Smooth muscle cell (in vitro differentiated cells): Measurements from ENCODE around the gene ENPP3. TPM values are rescaled to one million over a fixed set of nuclear protein-coding genes. Genes with fewer than 3 reads are reported as not detected.

Experiments
- DNase-seq: peaks from one replicate; lab custom pipeline; 2025; ENCODE audit not compliant: unreplicated experiment; lab: John Stamatoyannopoulos, UW
- H2AFZ ChIP-seq: fragments of 200-600 bp; sonication (generic); 2 replicates; pipeline ENCODE4 v1.6.0; 2016; ENCODE audit warnings: antibody characterized with exemption, low read depth, mild to moderate bottlenecking
- H3F3A ChIP-seq: fragments of 200-600 bp; sonication (generic); 2 replicates; pipeline ENCODE4 v1.6.0; 2017; ENCODE audit warnings: antibody characterized with exemption, low read depth
- H3K27ac ChIP-seq: fragments of 200-600 bp; sonication (generic); 2 replicates; pipeline ENCODE4 v1.5.1; 2016; ENCODE audit warnings: low read depth, mild to moderate bottlenecking
- H3K27me3 ChIP-seq: fragments of 200-600 bp; sonication (generic); 2 replicates; pipeline ENCODE4 v1.6.1; 2016; ENCODE audit warnings: low read depth, mild to moderate bottlenecking
- H3K36me3 ChIP-seq: fragments of 200-600 bp; sonication (generic); 2 replicates; pipeline ENCODE4 v1.5.1; 2016; ENCODE audit warnings: low read depth
- H3K4me1 ChIP-seq: fragments of 200-600 bp; sonication (generic); 2 replicates; pipeline ENCODE4 v1.5.1; 2016; ENCODE audit warnings: low read depth
- H3K4me2 ChIP-seq: fragments of 200-600 bp; sonication (generic); 2 replicates; pipeline ENCODE4 v1.6.0; 2016; ENCODE audit warnings: mild to moderate bottlenecking
- H3K4me3 ChIP-seq: fragments of 200-600 bp; sonication (generic); 2 replicates; pipeline ENCODE4 v1.5.1; 2016; ENCODE audit warnings: mild to moderate bottlenecking
- H3K79me2 ChIP-seq: fragments of 200-600 bp; sonication (generic); 2 replicates; pipeline ENCODE4 v1.6.0; 2016; ENCODE audit warnings: low read depth, mild to moderate bottlenecking
- H3K9ac ChIP-seq: fragments of 200-600 bp; sonication (generic); 2 replicates; pipeline ENCODE4 v1.6.0; 2016; ENCODE audit warnings: low read depth
- H3K9me3 ChIP-seq: fragments of 200-600 bp; sonication (generic); replicated peaks from 2 replicates; pipeline ENCODE4 v1.5.1; 2016; ENCODE audit warnings: low read depth
- H4K20me1 ChIP-seq: fragments of 200-600 bp; sonication (generic); 2 replicates; pipeline ENCODE4 v1.6.0; 2016; ENCODE audit warnings: low read depth
- WGBS: methylation state at CpG from one replicate; pipeline ENCODE4 v1.1.7; 2016; ENCODE audit warnings: low lambda C conversion rate; 5-methylcytosine and 5-hydroxymethylcytosine counted together
- polyA plus RNA-seq: library from polyadenylated mRNA; unstranded; fragments of >200 nt; fragmentation: Nextera tagmentation; extraction: Ambion mirVana; gene quantifications from 2 replicates; pipeline ENCODE4 v1.2.1, GENCODE V29; 2016
- total RNA-seq: library from RNA; depleted of rRNA; stranded (reverse); fragments of >200 nt; gene quantifications from 2 replicates; pipeline ENCODE4 v1.2.3, GENCODE V29; 2014
- TF ChIP-seq, protein P1 (sequence below): fragments of 200-600 bp; sonication (generic); IDR thresholded peaks from 2 replicates; pipeline ENCODE4 v1.5.1; 2017; ENCODE audit warnings: borderline replicate concordance, mild to moderate bottlenecking, antibody characterized with exemption; ENCODE audit not compliant: insufficient read depth, poor library complexity, severe bottlenecking

Gene ENPP3
- total and polyA plus RNA-seq, 2 experiments from 2014 or later = 0.16 to 0.18 TPM

DNA sequence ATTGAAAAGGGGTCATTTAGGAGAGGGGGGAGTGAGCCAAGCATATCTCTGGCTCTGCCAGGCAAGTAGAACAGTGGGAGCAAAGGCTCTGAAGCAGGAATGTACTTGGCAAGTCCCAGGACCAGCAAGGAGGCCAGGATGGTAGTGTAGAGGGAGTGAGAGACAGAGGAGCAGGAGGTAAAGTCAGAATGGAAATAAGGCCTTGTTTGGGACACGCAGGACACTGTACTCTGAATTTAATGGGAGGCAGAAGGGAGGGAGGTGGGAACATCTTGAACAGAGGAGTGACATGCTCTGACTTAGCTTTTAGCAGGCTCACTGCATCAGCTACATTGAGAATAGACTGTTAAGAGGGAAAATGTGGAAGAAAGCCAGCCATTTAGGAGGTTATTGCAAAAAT lies 133.7 kb downstream of the ENPP3 start:
- 89% methylated on average over 1 of the region's 1 CpG for WGBS
- Histone ChIP-seq H4K20me1 (no peaks in the 10 kb centered on the region), H3K9ac (no peak overlapping the region), H3F3A (peaks cover under 1% of the 10 kb centered on the region), H3K36me3 (no peaks in the 10 kb centered on the region), H2AFZ (peak overlapping the region; percentile 8), H3K9me3 (no peaks in the 10 kb centered on the region), H3K4me2 (no peak overlapping the region), H3K27me3 (no peaks in the 10 kb centered on the region), H3K4me1 (peaks cover 6% of the 10 kb centered on the region), H3K27ac (no peak overlapping the region), H3K79me2 (no peaks in the 10 kb centered on the region), H3K4me3 (no peak overlapping the region)
- TF ChIP-seq, protein P1, sequence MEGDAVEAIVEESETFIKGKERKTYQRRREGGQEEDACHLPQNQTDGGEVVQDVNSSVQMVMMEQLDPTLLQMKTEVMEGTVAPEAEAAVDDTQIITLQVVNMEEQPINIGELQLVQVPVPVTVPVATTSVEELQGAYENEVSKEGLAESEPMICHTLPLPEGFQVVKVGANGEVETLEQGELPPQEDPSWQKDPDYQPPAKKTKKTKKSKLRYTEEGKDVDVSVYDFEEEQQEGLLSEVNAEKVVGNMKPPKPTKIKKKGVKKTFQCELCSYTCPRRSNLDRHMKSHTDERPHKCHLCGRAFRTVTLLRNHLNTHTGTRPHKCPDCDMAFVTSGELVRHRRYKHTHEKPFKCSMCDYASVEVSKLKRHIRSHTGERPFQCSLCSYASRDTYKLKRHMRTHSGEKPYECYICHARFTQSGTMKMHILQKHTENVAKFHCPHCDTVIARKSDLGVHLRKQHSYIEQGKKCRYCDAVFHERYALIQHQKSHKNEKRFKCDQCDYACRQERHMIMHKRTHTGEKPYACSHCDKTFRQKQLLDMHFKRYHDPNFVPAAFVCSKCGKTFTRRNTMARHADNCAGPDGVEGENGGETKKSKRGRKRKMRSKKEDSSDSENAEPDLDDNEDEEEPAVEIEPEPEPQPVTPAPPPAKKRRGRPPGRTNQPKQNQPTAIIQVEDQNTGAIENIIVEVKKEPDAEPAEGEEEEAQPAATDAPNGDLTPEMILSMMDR = no peak
- no peak for DNase-seq

GRCh38 chr6:131773284-131773950 lies 136.3 kb downstream of the ENPP3 start:
- no peak overlapping the region for H3K4me3 ChIP-seq
- no peak overlapping the region for H2AFZ ChIP-seq
- H4K20me1 ChIP-seq = no peaks in the 10 kb centered on the region
- no peak overlapping the region for H3K27ac ChIP-seq
- TF ChIP-seq, protein P1 = no peak
- no peaks in the 10 kb centered on the region for H3K36me3 ChIP-seq
- no peaks in the 10 kb centered on the region for H3K4me1 ChIP-seq
- no peaks in the 10 kb centered on the region for H3F3A ChIP-seq
- H3K9me3 ChIP-seq = no peaks in the 10 kb centered on the region
- no peaks in the 10 kb centered on the region for H3K79me2 ChIP-seq
- DNase-seq = no peak
- WGBS = 66% methylated on average over 4 of the region's 4 CpGs
- no peaks in the 10 kb centered on the region for H3K27me3 ChIP-seq
- H3K4me2 ChIP-seq = no peak overlapping the region
- no peak overlapping the region for H3K9ac ChIP-seq

DNA sequence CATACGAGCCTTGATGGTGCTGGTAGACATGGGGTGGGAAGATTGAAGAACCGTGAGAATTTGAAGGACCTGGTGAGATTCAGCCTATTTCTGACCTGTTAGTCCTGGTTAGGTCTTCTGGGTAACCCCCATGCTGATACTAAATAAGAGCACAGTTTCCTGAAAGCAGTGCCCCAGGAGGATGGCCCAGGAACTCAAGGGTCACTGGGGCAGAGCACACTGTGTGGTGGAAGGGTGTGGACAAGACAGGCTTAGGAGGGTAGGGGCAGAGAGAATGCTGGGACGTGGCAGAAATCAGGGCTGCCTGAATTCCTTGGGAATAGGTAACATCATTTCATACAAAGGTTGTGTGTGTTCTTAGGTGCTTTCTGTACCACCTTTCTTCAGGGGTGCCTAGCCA lies 138.8 kb downstream of the ENPP3 start:
- 97% methylated on average over 3 of the region's 3 CpGs for WGBS
- H3K9me3 ChIP-seq = no peaks in the 10 kb centered on the region
- no peaks in the 10 kb centered on the region for H3K4me1 ChIP-seq
- TF ChIP-seq, protein P1 = no peak
- H3K4me2 ChIP-seq = no peak overlapping the region
- no peak overlapping the region for H3K9ac ChIP-seq
- DNase-seq = no peak
- H3K27ac ChIP-seq = no peak overlapping the region
- no peaks in the 10 kb centered on the region for H3F3A ChIP-seq
- H3K27me3 ChIP-seq = no peaks in the 10 kb centered on the region
- no peaks in the 10 kb centered on the region for H4K20me1 ChIP-seq
- no peaks in the 10 kb centered on the region for H3K79me2 ChIP-seq
- no peak overlapping the region for H3K4me3 ChIP-seq
- H2AFZ ChIP-seq = no peak overlapping the region
- H3K36me3 ChIP-seq = no peaks in the 10 kb centered on the region

DNA sequence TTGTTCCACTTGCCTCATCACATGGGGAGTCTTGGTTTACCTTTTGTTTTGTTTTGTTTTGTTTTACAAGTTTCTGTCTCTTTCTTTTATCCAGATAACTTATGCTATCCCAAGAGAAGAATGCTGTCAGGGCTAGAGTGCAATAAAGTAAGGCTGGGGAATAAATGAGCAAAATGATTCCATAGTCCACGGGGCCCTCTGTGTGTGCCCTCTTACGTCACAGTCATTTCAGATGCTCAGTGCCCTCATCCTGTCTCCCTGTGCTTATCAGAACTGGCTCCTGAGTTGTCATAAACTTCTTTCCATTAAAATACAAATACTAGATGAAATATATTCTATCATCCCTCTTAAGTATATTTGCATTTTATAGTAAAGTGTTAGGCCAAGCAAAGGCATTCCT lies 139.9 kb downstream of the ENPP3 start:
- peak overlapping the region; percentile 78 for H3K27ac ChIP-seq

More for the DNA sequence above, 139.9 kb downstream of the ENPP3 start:
- Histone ChIP-seq H3K36me3 (no peaks in the 10 kb centered on the region), H3K4me3 (no peak overlapping the region), H4K20me1 (no peaks in the 10 kb centered on the region), H3K79me2 (no peaks in the 10 kb centered on the region), H3K9ac (no peak overlapping the region), H3K4me2 (peak overlapping the region; percentile 26), H3K27me3 (no peaks in the 10 kb centered on the region), H3F3A (no peaks in the 10 kb centered on the region), H2AFZ (no peak overlapping the region), H3K9me3 (no peaks in the 10 kb centered on the region), H3K4me1 (no peaks in the 10 kb centered on the region)
- WGBS = 74% methylated on average over 2 of the region's 2 CpGs
- TF ChIP-seq, protein P1 = no peak
- DNase-seq = no peak
